Hematopoietic multipotent progenitor cell (in vitro differentiated cells): ENCODE measurements around the gene GALK1. TPM values are rescaled to one million over a fixed set of nuclear protein-coding genes. Genes with fewer than 3 reads are reported as not detected.
A peak's percentile ranks its signal among the peaks of the same experiment; 100 is the strongest.

ENCODE experiments used
- DNase-seq, 3 donors: peaks; one replicate each; pipeline ENCODE4 v3.0.0-alpha.2; 2011 to 2015; ENCODE audit warnings: low read depth in 2 of 3, low spot score in 2 of 3
- total RNA-seq: library from RNA; depleted of rRNA; stranded (reverse); fragments of >200 nt; gene quantifications from one replicate; pipeline ENCODE4 v1.2.3, GENCODE V29; 2012

GALK1 gene
- total RNA-seq, 1 donor, result 57.1 TPM

DNA sequence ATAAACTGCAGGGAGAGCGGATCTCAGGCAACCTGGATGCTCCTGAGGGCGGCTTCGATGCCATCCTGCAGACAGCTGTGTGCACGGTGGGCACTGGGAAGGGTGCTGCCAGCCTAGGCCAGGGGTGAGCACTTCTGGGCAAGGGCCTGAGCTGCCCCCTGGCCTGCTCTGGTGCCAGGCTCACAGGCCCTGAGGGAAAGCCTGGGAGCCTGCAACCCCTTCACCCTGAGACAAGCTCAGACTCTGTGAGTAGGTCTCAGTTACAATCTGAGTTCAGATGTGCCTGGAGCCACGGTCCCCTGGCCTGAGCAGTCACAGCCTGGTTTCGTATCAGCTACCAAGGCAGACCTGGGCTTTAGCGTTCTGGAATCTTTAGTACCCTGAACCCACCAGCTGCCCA, 35.6 kb downstream of the GALK1 start:
- DNase-seq, result no peak

DNA sequence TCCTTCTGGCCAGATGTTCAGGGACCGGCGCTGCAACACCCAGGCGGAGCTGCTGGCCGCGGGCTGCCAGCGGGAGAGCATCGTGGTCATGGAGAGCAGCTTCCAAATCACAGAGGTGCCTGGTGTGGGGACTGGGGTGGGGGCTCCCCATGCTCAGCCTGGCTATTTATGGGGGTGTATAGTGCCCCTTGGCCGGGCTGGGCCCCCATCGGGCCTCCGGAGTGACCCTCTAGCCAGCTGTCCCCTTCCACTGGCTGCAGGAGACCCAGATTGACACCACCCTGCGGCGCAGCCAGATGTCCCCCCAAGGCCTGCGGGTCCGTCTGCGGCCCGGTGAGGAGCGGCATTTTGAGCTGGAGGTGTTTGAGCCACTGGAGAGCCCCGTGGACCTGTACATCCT, 37.6 kb downstream of the GALK1 start:
- DNase-seq, result no peak

- DNase-seq, result no peak
Measured at GRCh38 chr17:75725504-75725903, 39.5 kb downstream of the GALK1 start.

DNA sequence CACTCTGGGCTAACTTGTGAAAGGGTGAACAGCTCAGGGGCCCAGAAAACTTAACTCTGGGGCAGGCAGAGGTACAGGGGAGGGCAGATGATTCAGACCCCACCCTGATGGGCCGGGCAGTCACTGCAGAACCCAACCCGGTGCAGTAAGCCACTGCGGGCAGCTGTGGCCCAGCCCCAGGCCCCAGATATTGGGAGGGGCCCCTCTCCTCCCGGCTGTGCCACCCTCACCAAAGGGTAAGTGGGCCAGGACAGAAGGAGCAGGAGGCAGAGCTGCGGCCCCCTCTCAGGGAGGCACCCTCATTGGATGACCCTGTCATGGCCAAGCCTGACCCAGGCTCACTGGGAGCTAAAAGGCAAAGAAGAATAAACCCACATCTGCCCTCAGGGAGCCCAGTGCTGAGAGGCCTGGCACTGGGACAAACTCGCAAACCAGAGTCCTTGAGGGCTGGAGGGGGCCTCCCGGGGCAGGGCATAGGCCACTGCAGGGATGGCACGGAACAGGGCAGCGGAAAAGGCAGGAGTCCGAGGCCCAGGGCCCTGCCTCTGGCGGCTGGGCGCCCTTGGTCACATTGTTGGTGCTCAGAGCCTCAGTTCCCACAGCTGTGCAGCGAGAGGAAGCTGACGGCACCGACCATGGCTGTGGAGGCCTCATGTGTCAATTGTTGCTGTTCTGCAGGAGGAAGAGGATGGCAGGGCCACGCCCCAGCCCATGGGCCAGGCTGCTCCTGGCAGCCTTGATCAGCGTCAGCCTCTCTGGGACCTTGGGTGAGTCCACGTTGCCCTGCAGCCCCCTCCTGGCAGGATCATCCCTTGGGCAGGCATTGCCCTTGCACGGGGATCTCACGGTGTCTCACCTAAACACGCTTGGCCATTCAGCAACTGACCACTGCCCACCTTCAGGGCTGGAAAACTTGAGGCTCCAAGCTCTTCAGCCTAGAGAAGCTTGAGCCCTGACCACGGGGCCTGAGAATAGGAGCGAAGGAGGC, 40.7 kb downstream of the GALK1 start:
- no peak for DNase-seq

GRCh38 chr17:75723171-75723930, 41.6 kb downstream of the GALK1 start:
- no peak for DNase-seq

DNA sequence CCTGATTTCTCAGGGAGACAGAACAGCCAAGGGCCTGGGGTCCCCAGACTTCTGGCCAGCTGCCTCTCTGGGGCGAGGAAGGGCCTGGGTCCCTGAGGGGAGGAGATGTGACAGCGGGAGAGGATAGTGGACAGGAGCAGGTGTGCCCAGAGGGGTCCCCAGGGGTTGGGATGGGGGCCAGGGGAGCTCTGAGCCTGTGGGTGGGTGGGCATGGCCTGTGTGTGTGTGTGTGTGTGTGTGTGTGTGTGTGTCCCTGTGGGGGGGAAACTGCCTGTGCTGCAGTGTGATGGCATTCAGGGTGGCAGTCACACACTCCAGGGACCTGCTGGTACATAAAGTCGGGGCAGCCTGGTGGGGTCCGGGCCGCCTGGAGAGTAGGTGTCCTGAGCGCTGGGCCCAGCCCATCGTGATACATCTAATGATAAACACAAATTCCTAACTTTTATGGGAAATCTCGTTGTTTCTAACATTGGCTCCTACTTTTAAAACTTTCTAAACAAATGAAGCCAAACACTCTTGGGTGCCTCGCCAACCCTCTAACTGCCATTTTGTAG, 42.4 kb downstream of the GALK1 start:
- DNase-seq, result no peak

DNA sequence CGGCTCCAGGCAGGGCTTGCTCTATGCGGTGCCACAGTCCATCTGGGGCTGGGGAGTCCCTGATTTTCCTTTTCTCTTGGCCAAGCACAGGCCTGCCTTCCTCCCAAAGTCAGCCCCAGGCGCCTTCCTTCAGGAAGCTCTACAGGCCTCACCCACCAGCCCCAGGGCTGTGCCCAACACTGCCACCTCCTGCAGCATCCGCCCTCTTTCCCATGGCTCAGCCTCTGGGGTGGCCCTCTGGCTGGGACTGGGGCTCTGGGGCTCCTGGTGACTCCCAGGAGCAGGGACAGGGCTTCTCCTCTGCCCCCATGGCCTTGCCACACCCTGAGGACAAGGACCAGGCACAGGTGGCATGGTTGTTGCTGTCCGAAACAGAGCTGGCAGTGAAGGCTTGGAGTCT, 42.9 kb downstream of the GALK1 start:
- DNase-seq, result no peak

DNA sequence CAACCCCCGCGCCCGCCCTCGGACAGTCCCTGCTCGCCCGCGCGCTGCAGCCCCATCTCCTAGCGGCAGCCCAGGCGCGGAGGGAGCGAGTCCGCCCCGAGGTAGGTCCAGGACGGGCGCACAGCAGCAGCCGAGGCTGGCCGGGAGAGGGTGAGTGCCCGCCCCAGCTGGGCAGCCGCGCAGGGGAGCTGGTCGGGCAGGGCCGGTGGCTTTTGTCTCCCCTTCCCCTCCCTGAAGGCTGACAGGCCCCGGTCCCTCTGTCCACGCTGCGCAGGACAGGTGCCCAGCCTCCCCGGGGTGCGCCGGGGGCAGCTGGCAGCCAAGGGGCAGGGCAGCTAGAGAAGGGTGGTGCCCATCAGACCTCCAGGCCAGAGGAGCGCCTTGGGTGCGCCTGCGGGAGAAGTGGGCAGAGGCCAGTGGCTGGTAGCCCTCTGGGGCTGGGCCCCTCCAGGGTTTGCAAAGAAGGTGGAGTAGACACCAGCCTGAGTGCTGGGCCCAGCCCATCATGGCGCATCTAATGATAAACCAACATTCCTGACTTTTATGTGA, 43.5 kb downstream of the GALK1 start:
- DNase-seq, result no peak

DNA sequence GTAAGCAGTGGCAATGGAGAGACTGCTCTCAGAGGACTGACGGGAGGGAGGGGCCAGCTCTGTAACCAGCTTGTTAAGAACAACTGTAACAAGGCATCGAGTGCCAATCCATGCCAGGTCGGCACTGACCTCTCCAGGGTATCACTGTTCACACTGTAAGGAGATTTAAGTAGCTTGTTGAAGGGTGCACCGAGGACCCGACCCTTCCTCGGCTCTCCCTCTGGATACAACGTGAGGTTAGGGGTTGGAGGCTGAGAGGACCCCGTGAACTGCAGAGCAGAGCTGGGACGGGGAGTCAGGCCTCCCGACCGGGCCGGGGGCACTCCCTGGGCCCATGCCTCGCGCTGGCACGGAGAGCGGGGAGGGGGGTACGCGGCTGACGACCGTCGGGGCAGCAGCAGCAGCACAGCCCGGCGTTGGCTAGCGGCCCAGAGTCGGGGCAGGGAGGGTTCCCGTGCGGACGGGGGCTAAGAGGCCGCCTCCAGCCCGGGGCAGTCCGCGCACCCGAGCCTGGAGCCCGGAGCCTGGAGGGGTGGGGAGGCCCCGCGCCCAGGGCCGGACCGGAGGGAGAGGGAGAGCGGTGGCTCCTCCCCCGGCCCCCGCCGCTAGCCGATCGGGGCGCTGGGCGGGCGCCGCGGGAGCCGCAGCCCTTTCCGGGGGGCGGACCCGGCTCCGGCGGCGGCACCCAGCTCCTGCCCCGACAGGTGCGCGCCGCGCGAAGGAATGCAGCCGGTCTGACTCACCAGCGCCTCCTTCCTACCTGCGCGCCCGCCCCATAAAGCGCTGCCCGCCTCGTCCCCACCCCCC, 44.1 kb downstream of the GALK1 start, which contains the start of gene ITGB4:
Gene ITGB4 (plus strand): TSS at position 804 of the 807 bp plus-strand sequence. CDS start 3,245 bp downstream, outside the sequence.
- DNase-seq, result peak; percentile 29 to 39 (median 33)

DNA sequence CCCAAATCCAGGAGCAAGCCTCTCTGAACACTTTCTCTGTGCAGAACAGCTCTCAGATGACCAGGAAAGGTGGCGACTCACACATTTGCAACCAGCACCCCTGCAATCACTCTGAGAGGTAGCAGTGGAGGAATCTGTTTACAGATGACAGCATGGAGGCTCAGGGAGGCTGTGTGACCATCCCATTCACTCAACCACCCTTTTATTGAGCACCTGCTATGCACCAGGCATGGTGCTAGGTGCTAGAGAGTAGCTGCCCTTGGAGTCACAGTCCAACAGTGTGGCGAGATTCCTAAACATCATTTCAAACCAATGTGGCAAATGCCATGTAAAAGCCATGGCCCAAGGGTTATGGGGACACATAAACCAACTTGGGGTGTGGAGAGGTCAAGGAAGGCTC, 45.3 kb downstream of the GALK1 start:
- no peak for DNase-seq

GRCh38 chr17:75712446-75712845, 52.5 kb downstream of the GALK1 start:
- DNase-seq, result no peak

Other genes starting within 250 kb of the GALK1 start
- gene CASKIN2, start 249.7 kb downstream of the GALK1 start, total RNA-seq, result 14.8 TPM
- 30.2 TPM for gene TSEN54, start 248.7 kb downstream of the GALK1 start, total RNA-seq
- 42.5 TPM for gene LLGL2, start 239.5 kb downstream of the GALK1 start, total RNA-seq
- 352 TPM for gene MYO15B, start 177.4 kb downstream of the GALK1 start, total RNA-seq
- 3.0 TPM for gene SMIM5, start 131.8 kb downstream of the GALK1 start, total RNA-seq
- gene RECQL5, start 98.0 kb downstream of the GALK1 start, total RNA-seq, result 56.6 TPM
- gene SAP30BP, start 97.9 kb downstream of the GALK1 start, total RNA-seq, result 69.2 TPM
- gene ITGB4, start 43.7 kb downstream of the GALK1 start, total RNA-seq, result 11.3 TPM
- 34.7 TPM for gene UNK, start 19.6 kb upstream of the GALK1 start, total RNA-seq
- 245 TPM for gene UNC13D, start 79.2 kb upstream of the GALK1 start, total RNA-seq
- gene WBP2, start 90.1 kb upstream of the GALK1 start, total RNA-seq, result 29.6 TPM
- gene TRIM47, start 113.4 kb upstream of the GALK1 start, total RNA-seq, result 38.8 TPM
- 41.2 TPM for gene TRIM65, start 131.8 kb upstream of the GALK1 start, total RNA-seq
- gene MRPL38, start 139.7 kb upstream of the GALK1 start, total RNA-seq, result 48.7 TPM
- 25.9 TPM for gene FBF1, start 175.8 kb upstream of the GALK1 start, total RNA-seq
- 42.5 TPM for gene ACOX1, start 214.0 kb upstream of the GALK1 start, total RNA-seq
- 31.8 TPM for gene TEN1, start 214.0 kb upstream of the GALK1 start, total RNA-seq
- 2.4 TPM for gene CDK3, start 235.7 kb upstream of the GALK1 start, total RNA-seq